Activated effector memory CD4-positive, alpha-beta T cell treated with Interleukin-2 at 50 U/mL for 16 hours (primary cell): ENCODE results near the gene CTSO.
"Not testable (repeated sequence)": the region's sequence is repeated elsewhere in the genome, so short reads cannot be mapped to it uniquely, and the experiment has no call there.

ENCODE experiments used
- DNase-seq: peaks from one replicate; pipeline ENCODE4 v3.0.0-alpha.2; 2020

Gene CTSO

GRCh38 chr4:155904331-155904730 is 49.3 kb downstream of the CTSO start:
- DNase-seq: no peak

- DNase-seq: no peak
Measured at GRCh38 chr4:155903453-155903852, 50.2 kb downstream of the CTSO start, which contains the start of gene TDO2. TDO2 (plus strand) TSS chr4:155903696; CDS start chr4:155903759, 63 bp downstream.

- no peak for DNase-seq
Measured at GRCh38 chr4:155901013-155901412, 52.7 kb downstream of the CTSO start.

- DNase-seq: no peak
Measured at GRCh38 chr4:155900381-155900780, 53.3 kb downstream of the CTSO start.

- no peak for DNase-seq
Measured at GRCh38 chr4:155899891-155900290, 53.8 kb downstream of the CTSO start.

GRCh38 chr4:155898371-155898770 is 55.3 kb downstream of the CTSO start:
- not testable (repeated sequence) for DNase-seq

GRCh38 chr4:155891058-155891457 is 62.6 kb downstream of the CTSO start:
- DNase-seq: no peak

- no peak for DNase-seq
Measured at GRCh38 chr4:155889946-155890345, 63.7 kb downstream of the CTSO start.

- DNase-seq: no peak
Measured at GRCh38 chr4:155889031-155889793, 64.5 kb downstream of the CTSO start.

- DNase-seq: no peak
Measured at GRCh38 chr4:155887847-155888570, 65.7 kb downstream of the CTSO start.

- no peak for DNase-seq
Measured at GRCh38 chr4:155887045-155887444, 66.6 kb downstream of the CTSO start.

- no peak for DNase-seq
Measured at GRCh38 chr4:155885666-155886065, 68.0 kb downstream of the CTSO start.

GRCh38 chr4:155883895-155884294 is 69.8 kb downstream of the CTSO start:
- no peak for DNase-seq

GRCh38 chr4:155881555-155881954 is 72.1 kb downstream of the CTSO start:
- DNase-seq: no peak

- no peak for DNase-seq
Measured at GRCh38 chr4:155879767-155880166, 73.9 kb downstream of the CTSO start.

GRCh38 chr4:155878611-155879010 is 75.1 kb downstream of the CTSO start:
- no peak for DNase-seq

- no peak for DNase-seq
Measured at GRCh38 chr4:155877971-155878370, 75.7 kb downstream of the CTSO start.

GRCh38 chr4:155875878-155876277 is 77.8 kb downstream of the CTSO start:
- no peak for DNase-seq
